Measurements from ENCODE around the gene GALNT18. TPM values are rescaled to one million over a fixed set of nuclear protein-coding genes. Genes with fewer than 3 reads are reported as not detected.

The GALNT18 gene
- total RNA-seq, 3 donors from 2014 or later (not counting 1 experiment from before 2014, with no cell fraction given), result 0.18 to 0.42 (median 0.38) TPM

DNA sequence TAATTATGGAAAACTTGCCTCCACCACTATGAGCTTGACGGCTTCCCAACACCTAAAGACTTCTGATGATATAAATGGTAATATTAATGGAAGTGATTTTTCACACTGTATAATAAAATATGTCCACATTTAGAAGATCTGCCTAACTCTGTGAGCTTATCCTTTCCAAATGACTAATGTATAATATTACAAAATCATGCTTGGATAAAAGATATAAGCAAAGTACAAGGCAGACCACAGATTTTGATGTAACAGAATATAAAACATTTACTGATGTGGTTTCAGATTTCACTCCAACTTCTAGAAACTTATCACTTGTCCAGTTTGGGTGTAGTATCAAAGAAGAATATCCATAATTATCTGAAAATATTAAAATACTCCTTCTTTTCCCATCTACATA lies 36.9 kb downstream of the GALNT18 start:
- no peaks in the 10 kb centered on the region for H3K9me3 Mint-ChIP-seq
- H3K4me1 Mint-ChIP-seq, result peaks cover 19 to 30% of the 10 kb centered on the region in 2 donors
- WGBS (ENCODE audit: insufficient coverage), result no CpG with 5 or more reads among the region's 1 CpG
- no peak for ATAC-seq
- intact Hi-C loops (cut with micrococcal nuclease), result no loop called here
- TF ChIP-seq, protein P1, sequence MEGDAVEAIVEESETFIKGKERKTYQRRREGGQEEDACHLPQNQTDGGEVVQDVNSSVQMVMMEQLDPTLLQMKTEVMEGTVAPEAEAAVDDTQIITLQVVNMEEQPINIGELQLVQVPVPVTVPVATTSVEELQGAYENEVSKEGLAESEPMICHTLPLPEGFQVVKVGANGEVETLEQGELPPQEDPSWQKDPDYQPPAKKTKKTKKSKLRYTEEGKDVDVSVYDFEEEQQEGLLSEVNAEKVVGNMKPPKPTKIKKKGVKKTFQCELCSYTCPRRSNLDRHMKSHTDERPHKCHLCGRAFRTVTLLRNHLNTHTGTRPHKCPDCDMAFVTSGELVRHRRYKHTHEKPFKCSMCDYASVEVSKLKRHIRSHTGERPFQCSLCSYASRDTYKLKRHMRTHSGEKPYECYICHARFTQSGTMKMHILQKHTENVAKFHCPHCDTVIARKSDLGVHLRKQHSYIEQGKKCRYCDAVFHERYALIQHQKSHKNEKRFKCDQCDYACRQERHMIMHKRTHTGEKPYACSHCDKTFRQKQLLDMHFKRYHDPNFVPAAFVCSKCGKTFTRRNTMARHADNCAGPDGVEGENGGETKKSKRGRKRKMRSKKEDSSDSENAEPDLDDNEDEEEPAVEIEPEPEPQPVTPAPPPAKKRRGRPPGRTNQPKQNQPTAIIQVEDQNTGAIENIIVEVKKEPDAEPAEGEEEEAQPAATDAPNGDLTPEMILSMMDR (IDR thresholded peaks at IDR 0.05), result no peak
- Histone ChIP-seq H3K27ac (ENCODE audit: low read length) (no peak overlapping the region), H3K4me1 (ENCODE audit: control insufficient read depth, insufficient read depth, low read length) (peaks cover 6% of the 10 kb centered on the region), H3K36me3 (ENCODE audit: control insufficient read depth, insufficient read depth, low read length) (no peaks in the 10 kb centered on the region), H3K4me3 (ENCODE audit: low read length) (no peak overlapping the region), H3K27me3 (ENCODE audit: control insufficient read depth, insufficient read depth, low read length) (no peaks in the 10 kb centered on the region), H3K9me3 (ENCODE audit: control insufficient read depth, insufficient read depth, low read length) (no peaks in the 10 kb centered on the region)
- no peaks in the 10 kb centered on the region for H3K27me3 Mint-ChIP-seq (ENCODE audit: low read depth in 2 of 2)
- no peak for DNase-seq
- H3K27ac Mint-ChIP-seq, result no peak overlapping the region
- H3K36me3 Mint-ChIP-seq, result no peaks in the 10 kb centered on the region
- no peak overlapping the region for H3K4me3 Mint-ChIP-seq

DNA sequence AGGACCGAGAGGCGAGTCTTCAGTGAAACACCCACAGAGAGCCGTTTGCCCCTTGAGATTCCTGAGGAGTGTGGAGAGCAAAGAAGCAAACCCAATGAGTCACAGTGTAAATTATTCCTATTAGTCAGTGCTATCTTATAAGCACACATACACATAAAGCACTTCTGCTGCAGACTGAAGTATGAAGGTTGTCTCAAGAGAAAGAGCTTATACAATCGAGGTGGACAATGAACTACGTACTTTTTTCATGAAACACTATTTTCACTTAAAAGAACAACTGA lies 37.3 kb downstream of the GALNT18 start:
- Histone ChIP-seq H3K9me3 (ENCODE audit: control insufficient read depth, insufficient read depth, low read length) (no peaks in the 10 kb centered on the region), H3K27ac (ENCODE audit: low read length) (no peak overlapping the region), H3K4me3 (ENCODE audit: low read length) (no peak overlapping the region), H3K27me3 (ENCODE audit: control insufficient read depth, insufficient read depth, low read length) (no peaks in the 10 kb centered on the region), H3K4me1 (ENCODE audit: control insufficient read depth, insufficient read depth, low read length) (peaks cover 2% of the 10 kb centered on the region), H3K36me3 (ENCODE audit: control insufficient read depth, insufficient read depth, low read length) (no peaks in the 10 kb centered on the region)
- TF ChIP-seq, protein P1 (IDR thresholded peaks at IDR 0.05), result no peak
- DNase-seq (no peak), ATAC-seq (no peak)
- WGBS (ENCODE audit: insufficient coverage), result 84% methylated on average over 3 of the region's 5 CpGs
- Mint-ChIP-seq H3K9me3 (no peaks in the 10 kb centered on the region), H3K4me1 (peaks cover 15 to 26% of the 10 kb centered on the region in 2 donors), H3K36me3 (no peaks in the 10 kb centered on the region), H3K27me3 (ENCODE audit: low read depth in 2 of 2) (no peaks in the 10 kb centered on the region), H3K4me3 (no peak overlapping the region), H3K27ac (no peak overlapping the region)
- intact Hi-C loops (cut with micrococcal nuclease), result no loop called here

DNA sequence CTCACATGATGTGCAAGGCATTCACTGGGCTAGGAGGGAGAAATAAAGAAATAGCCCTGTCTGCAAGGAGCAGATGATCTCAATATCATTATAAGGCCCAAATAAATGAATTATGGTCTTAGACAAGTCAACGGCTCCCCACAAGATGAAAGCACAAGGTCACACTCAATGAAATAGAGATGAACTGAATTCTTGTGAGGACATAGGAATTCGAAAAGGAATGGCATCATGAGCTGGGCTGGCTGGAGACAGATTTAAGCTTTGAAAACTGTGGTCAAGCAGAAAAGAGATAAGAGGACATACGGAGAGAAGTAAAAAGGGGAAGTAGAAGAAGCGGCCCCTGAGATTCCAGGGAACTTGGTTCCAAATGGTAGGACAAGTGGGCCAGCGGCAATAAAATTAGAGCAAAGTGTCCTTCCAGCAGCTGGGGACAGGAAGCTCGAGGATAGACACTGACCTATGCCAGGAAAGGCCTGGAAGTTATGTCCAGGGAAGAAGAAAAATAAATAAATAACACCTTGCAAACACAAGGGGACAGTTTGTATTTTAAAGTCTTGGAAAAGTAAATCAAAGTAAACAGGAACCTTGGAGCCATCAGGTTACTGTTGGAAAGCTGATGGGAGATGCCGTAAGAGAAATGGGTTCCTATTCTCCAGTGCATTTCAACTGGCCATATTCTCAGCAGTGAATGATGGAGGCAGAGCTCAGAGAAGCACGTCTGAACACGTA lies 37.8 kb downstream of the GALNT18 start:
- Mint-ChIP-seq H3K27ac (no peak overlapping the region), H3K4me3 (no peak overlapping the region), H3K4me1 (peaks cover 11 to 20% of the 10 kb centered on the region in 2 donors), H3K36me3 (no peaks in the 10 kb centered on the region), H3K27me3 (ENCODE audit: low read depth in 2 of 2) (no peaks in the 10 kb centered on the region), H3K9me3 (no peaks in the 10 kb centered on the region)
- no peaks in the 10 kb centered on the region for H3K9me3 ChIP-seq (ENCODE audit: control insufficient read depth, insufficient read depth, low read length)
- no peak overlapping the region for H3K4me3 ChIP-seq (ENCODE audit: low read length)
- no peak overlapping the region for H3K27ac ChIP-seq (ENCODE audit: low read length)
- no peaks in the 10 kb centered on the region for H3K36me3 ChIP-seq (ENCODE audit: control insufficient read depth, insufficient read depth, low read length)
- TF ChIP-seq, protein P1 (IDR thresholded peaks at IDR 0.05), result no peak
- 82% methylated on average over 8 of the region's 9 CpGs for WGBS (ENCODE audit: insufficient coverage)
- intact Hi-C loops (cut with micrococcal nuclease), result no loop called here
- no peak for DNase-seq
- H3K4me1 ChIP-seq (ENCODE audit: control insufficient read depth, insufficient read depth, low read length), result no peaks in the 10 kb centered on the region
- H3K27me3 ChIP-seq (ENCODE audit: control insufficient read depth, insufficient read depth, low read length), result no peaks in the 10 kb centered on the region
- no peak for ATAC-seq

Data from natural killer cell (primary cell).